COR-L47 (cell line): Measurements from ENCODE around the gene PEPD.

Experiments used
- DNase-seq: peaks from one replicate; lab custom pipeline; 2025; lab: John Stamatoyannopoulos, UW

Gene PEPD

GRCh38 chr19:33545217-33545981 is 23.8 kb upstream of the PEPD start:
- DNase-seq, result no peak

- DNase-seq, result no peak
These were observed 13.6 kb upstream of the PEPD start for GRCh38 chr19:33535226-33535625.

GRCh38 chr19:33532859-33533460 is 11.4 kb upstream of the PEPD start:
- DNase-seq, result no peak

- no peak for DNase-seq
These were observed 9.3 kb upstream of the PEPD start for GRCh38 chr19:33530842-33531241.

GRCh38 chr19:33530296-33530695 is 8.7 kb upstream of the PEPD start:
- no peak for DNase-seq

GRCh38 chr19:33529094-33529676 is 7.6 kb upstream of the PEPD start:
- DNase-seq, result no peak

- no peak for DNase-seq
These were observed 6.8 kb upstream of the PEPD start for GRCh38 chr19:33528404-33528803.

GRCh38 chr19:33527125-33527524 is 5.5 kb upstream of the PEPD start:
- DNase-seq, result no peak

- no peak for DNase-seq
These were observed 2.6 kb upstream of the PEPD start for GRCh38 chr19:33524024-33524664.

- DNase-seq, result no peak
These were observed 1.6 kb upstream of the PEPD start for GRCh38 chr19:33523167-33523566.

GRCh38 chr19:33522371-33522662 is 726 bp upstream of the PEPD start:
- DNase-seq, result no peak

GRCh38 chr19:33520844-33521479 is 629 bp downstream of the PEPD start:
- DNase-seq, result no peak

- DNase-seq, result no peak
These were observed 1.4 kb downstream of the PEPD start for GRCh38 chr19:33520048-33520643.

- DNase-seq, result no peak
These were observed 2.2 kb downstream of the PEPD start for GRCh38 chr19:33519416-33519815.

- DNase-seq, result no peak
These were observed 3.0 kb downstream of the PEPD start for GRCh38 chr19:33518541-33518940.

GRCh38 chr19:33517922-33518321 is 3.7 kb downstream of the PEPD start:
- no peak for DNase-seq

- DNase-seq, result no peak
These were observed 5.7 kb downstream of the PEPD start for GRCh38 chr19:33515921-33516320.

- no peak for DNase-seq
These were observed 6.6 kb downstream of the PEPD start for GRCh38 chr19:33514885-33515551.

- DNase-seq, result no peak
These were observed 8.2 kb downstream of the PEPD start for GRCh38 chr19:33513424-33513823.

- no peak for DNase-seq
These were observed 8.9 kb downstream of the PEPD start for GRCh38 chr19:33512580-33513137.

GRCh38 chr19:33512021-33512420 is 9.6 kb downstream of the PEPD start:
- DNase-seq, result no peak
